A549 (cell line): Measurements from ENCODE around the gene ZNF619. TPM values are rescaled to one million over a fixed set of nuclear protein-coding genes. Genes with fewer than 3 reads are reported as not detected.
A peak's percentile ranks its signal among the peaks of the same experiment; 100 is the strongest.

Source experiments
- ATAC-seq, 2 experiments: fragments of 200-7000 bp in 1 of 2; fragments of >200 bp in 1 of 2; cut with Nextera tagmentation in 1 of 2; cut with Tn5 transposase in 1 of 2; 3 replicates each; pipeline versions ENCODE4 v1.8.0 to v1.9.1; 2018 to 2020; ENCODE audit warnings: mild to moderate bottlenecking in 1 of 2, moderate library complexity in 1 of 2
- CTCF ChIA-PET: fragments of 300-600 bp; sonication (Branson Sonifier 250); formaldehyde crosslinking; extraction: SDS; loops from one replicate; lab custom pipeline; 2021; ENCODE audit warnings: antibody characterized with exemption, inconsistent platforms; lab: Yijun Ruan, JAX
- POLR2A ChIA-PET: fragments of 350-600 bp; formaldehyde crosslinking; extraction: SDS; loops from one replicate; lab custom pipeline; 2021; ENCODE audit warnings: antibody characterized with exemption, inconsistent platforms; lab: Yijun Ruan, JAX
- DNase-seq, 2 experiments: peaks; one replicate each; pipeline versions ENCODE4 v3.0.0 to v3.0.0-alpha.2; 2011 to 2016; ENCODE audit warnings: low read depth in 1 of 2, low spot score in 1 of 2
- FAIRE-seq: peaks from 2 replicates; lab custom pipeline; 2011; peaks lifted over from hg19 to GRCh38; lab: Jason Lieb, UNC
- H3K27ac ChIP-seq, 2 experiments: fragments of >200 bp; sonication (Bioruptor Twin); formaldehyde crosslinking; 3 replicates each; pipeline ENCODE4 v1.5.1; 2016 to 2017
- H3K4me1 ChIP-seq: fragments of >200 bp; sonication (Bioruptor Twin); formaldehyde crosslinking; 3 replicates; pipeline ENCODE4 v1.6.1; 2016
- H3K4me2 ChIP-seq: fragments of >200 bp; sonication (Bioruptor Twin); formaldehyde crosslinking; 3 replicates; pipeline ENCODE4 v1.6.1; 2016
- H3K4me3 ChIP-seq: fragments of >200 bp; sonication (Bioruptor Twin); formaldehyde crosslinking; 3 replicates; pipeline ENCODE4 v1.5.1; 2016
- H3K9me3 ChIP-seq: fragments of >200 bp; sonication (Bioruptor Twin); formaldehyde crosslinking; 3 replicates; pipeline ENCODE4 v1.6.1; 2016
- ATOH8 ChIP-seq: fragments of 250-450 bp; sonication (Bioruptor Pico); IDR thresholded peaks from 2 replicates; pipeline ENCODE4 v1.5.0; 2020; ENCODE audit warnings: low read depth, mild to moderate bottlenecking, moderate library complexity
- CBX2 ChIP-seq: fragments of 200-600 bp; sonication (generic); IDR thresholded peaks from 2 replicates; pipeline ENCODE4 v1.6.1; 2016; ENCODE audit warnings: low read depth, mild to moderate bottlenecking, borderline replicate concordance
- CBX8 ChIP-seq: fragments of 200-600 bp; sonication (generic); IDR thresholded peaks from 2 replicates; pipeline ENCODE4 v1.6.1; 2016
- CTCF ChIP-seq: fragments of >200 bp; sonication (Bioruptor Twin); formaldehyde crosslinking; IDR thresholded peaks from 3 replicates; pipeline ENCODE4 v1.5.1; 2016
- EHMT2 ChIP-seq: fragments of 200-600 bp; sonication (generic); IDR thresholded peaks from 2 replicates; pipeline ENCODE4 v1.6.1; 2016; ENCODE audit warnings: antibody characterized with exemption, low read depth, mild to moderate bottlenecking, moderate library complexity
- EP300 ChIP-seq, 2 experiments: fragments of >200 bp; sonication (Bioruptor Twin); formaldehyde crosslinking; IDR thresholded peaks; 2 replicates in 1 of 2; 3 replicates in 1 of 2; pipeline ENCODE4 v1.6.1; 2016 to 2017
- ESRRA ChIP-seq: fragments of 150-350 bp; IDR thresholded peaks from 2 replicates; pipeline ENCODE4 v1.6.1; 2014; ENCODE audit warnings: mild to moderate bottlenecking, low read length, borderline replicate concordance
- FOSB ChIP-seq: fragments of 250-450 bp; sonication (Bioruptor Pico); IDR thresholded peaks from 2 replicates; pipeline ENCODE4 v1.5.0; 2020; ENCODE audit warnings: mild to moderate bottlenecking, moderate library complexity
- FOSL2 ChIP-seq, 2 experiments: fragments of 450-650 bp in 1 of 2; fragments of >200 bp in 1 of 2; sonication (Bioruptor Twin) in 1 of 2; formaldehyde crosslinking; IDR thresholded peaks; 2 replicates each; pipeline versions ENCODE4 v1.5.0 to v1.6.1; 2016 to 2020; ENCODE audit warnings: mild to moderate bottlenecking in 1 of 2, moderate library complexity in 1 of 2
- FOXS1 ChIP-seq: fragments of 250-450 bp; sonication (Bioruptor Pico); IDR thresholded peaks from 2 replicates; pipeline ENCODE4 v1.5.0; 2020; ENCODE audit warnings: mild to moderate bottlenecking, moderate library complexity
- GATA3 ChIP-seq: IDR thresholded peaks from 2 replicates; pipeline ENCODE4 v1.6.1; 2012; ENCODE audit warnings: borderline replicate concordance
- HDAC2 ChIP-seq: fragments of 200-600 bp; sonication (generic); IDR thresholded peaks from 2 replicates; pipeline ENCODE4 v1.6.1; 2016
- HES2 ChIP-seq: fragments of >200 bp; sonication (Bioruptor Twin); formaldehyde crosslinking; IDR thresholded peaks from 2 replicates; pipeline ENCODE4 v1.6.1; 2016
- HOXA7 ChIP-seq: fragments of 250-450 bp; sonication (Bioruptor Pico); IDR thresholded peaks from 2 replicates; pipeline ENCODE4 v1.5.0; 2020; ENCODE audit warnings: mild to moderate bottlenecking, moderate library complexity
- JUN ChIP-seq, 2 experiments: fragments of >200 bp; sonication (Bioruptor Twin); formaldehyde crosslinking; IDR thresholded peaks; 2 replicates in 1 of 2; 3 replicates in 1 of 2; pipeline ENCODE4 v1.6.1; 2016 to 2017
- KDM1A ChIP-seq: fragments of 200-600 bp; sonication (generic); IDR thresholded peaks from 2 replicates; pipeline ENCODE4 v1.6.1; 2016; ENCODE audit warnings: low read depth, mild to moderate bottlenecking
- KDM5A ChIP-seq: fragments of 200-600 bp; sonication (generic); IDR thresholded peaks from 2 replicates; pipeline ENCODE4 v1.6.1; 2016; ENCODE audit warnings: antibody characterized with exemption, mild to moderate bottlenecking
- MAX ChIP-seq: IDR thresholded peaks from 2 replicates; pipeline ENCODE4 v1.6.1; 2012
- MAZ ChIP-seq: fragments of 150-350 bp; IDR thresholded peaks from 2 replicates; pipeline ENCODE4 v1.6.1; 2014; ENCODE audit warnings: antibody characterized with exemption, low read depth, low read length, borderline replicate concordance
- MYC ChIP-seq: IDR thresholded peaks from 2 replicates; pipeline ENCODE4 v1.6.1; 2012; ENCODE audit warnings: mild to moderate bottlenecking, inconsistent platforms, low read length, improper control_type of control experiment, borderline replicate concordance
- NFE2L2 ChIP-seq: fragments of 150-350 bp; conservative IDR thresholded peaks from 2 replicates; pipeline ENCODE4 v1.6.1; 2014; ENCODE audit warnings: low read length
- NR3C1 ChIP-seq: fragments of >200 bp; sonication (Bioruptor Twin); formaldehyde crosslinking; IDR thresholded peaks from 3 replicates; pipeline ENCODE4 v1.6.1; 2017
- PHF8 ChIP-seq: fragments of 200-600 bp; sonication (generic); IDR thresholded peaks from 2 replicates; pipeline ENCODE4 v1.6.1; 2016; ENCODE audit warnings: low read depth, mild to moderate bottlenecking, antibody characterized with exemption, moderate library complexity, borderline replicate concordance
- POLR2A ChIP-seq: IDR thresholded peaks from 2 replicates; pipeline ENCODE4 v1.6.1; 2012; ENCODE audit warnings: mild to moderate bottlenecking, low read length
- POLR2AphosphoS2 ChIP-seq: conservative IDR thresholded peaks from 2 replicates; pipeline ENCODE4 v1.6.1; 2012; ENCODE audit warnings: low read length, improper control_type of control experiment, inconsistent platforms
- RNF2 ChIP-seq: fragments of 200-600 bp; sonication (generic); IDR thresholded peaks from 2 replicates; pipeline ENCODE4 v1.6.1; 2016; ENCODE audit warnings: low read depth, mild to moderate bottlenecking, antibody characterized with exemption, moderate library complexity, borderline replicate concordance
- SMC3 ChIP-seq: fragments of >200 bp; sonication (Bioruptor Twin); formaldehyde crosslinking; IDR thresholded peaks from 3 replicates; pipeline ENCODE4 v1.6.1; 2018; ENCODE audit warnings: inconsistent platforms
- SREBF2 ChIP-seq: fragments of 450-650 bp; IDR thresholded peaks from 2 replicates; pipeline ENCODE4 v1.6.1; 2014; ENCODE audit warnings: mild to moderate bottlenecking, moderate library complexity
- TFCP2L1 ChIP-seq: fragments of 250-450 bp; sonication (Bioruptor Pico); IDR thresholded peaks from 2 replicates; pipeline ENCODE4 v1.5.0; 2021; ENCODE audit warnings: mild to moderate bottlenecking
- TP53 ChIP-seq: fragments of 250-450 bp; sonication (Bioruptor Pico); IDR thresholded peaks from 2 replicates; pipeline ENCODE4 v1.5.0; 2021; ENCODE audit warnings: mild to moderate bottlenecking, moderate library complexity
- ZC3H11A ChIP-seq: fragments of 450-650 bp; IDR thresholded peaks from 2 replicates; pipeline ENCODE4 v1.6.1; 2014; ENCODE audit warnings: antibody characterized with exemption, mild to moderate bottlenecking
- ZNF302 ChIP-seq: fragments of 250-450 bp; sonication (Bioruptor Pico); IDR thresholded peaks from 2 replicates; pipeline ENCODE4 v1.9.0; 2021; ENCODE audit warnings: inconsistent platforms, mild to moderate bottlenecking, moderate library complexity
- ZSCAN20 ChIP-seq: fragments of 250-450 bp; sonication (Bioruptor Pico); IDR thresholded peaks from 2 replicates; pipeline ENCODE4 v1.8.0; 2022; ENCODE audit warnings: mild to moderate bottlenecking, moderate library complexity
- WGBS: methylation state at CpG from one replicate; pipeline ENCODE4 v1.1.6; 2017; ENCODE audit errors: missing lambda C conversion rate; 5-methylcytosine and 5-hydroxymethylcytosine counted together
- polyA plus RNA-seq, 4 experiments: library from polyadenylated mRNA; depleted of rRNA in 3 of 4; stranded (reverse); fragments of >200 nt; fragmentation: RNase III in 1 of 4; extraction: RNeasy Plus Mini Kit Qiagen cat#74134 plus additional on column Dnase treatment in 1 of 4; gene quantifications; 2 replicates in 3 of 4; 3 replicates in 1 of 4; pipeline ENCODE4 v1.2.3, GENCODE V29; 2011 to 2017

ZNF619 gene
- polyA plus RNA-seq, 2 of the 4 experiments (the other 2 are of a cell fraction): 2.2 to 4.1 TPM

GRCh38 chr3:40504636-40505430, 27.9 kb downstream of the ZNF619 start:
- peak in 1 of 2 experiments; percentile 58 for DNase-seq
- WGBS: 82% methylated on average over 5 of the region's 5 CpGs
- ChIA-PET CTCF (interaction anchor here (0.6 to 1.6 kb wide), 4 partner anchors 10 to 176 kb away, joined by 3 to 5 read pairs (median 3); no protein-coding TSS in a partner anchor), POLR2A (interaction anchor here (1.2 to 2.2 kb wide), 3 partner anchors 10 to 28 kb away, joined by 3 to 11 read pairs (median 5); partner anchors contain the start of genes ZNF619 and ZNF621)
- no peak for FAIRE-seq
- Histone ChIP-seq H3K4me3 (peak overlapping the region; percentile 63; the same call in 2 of the 3 replicates), H3K9me3 (no peaks in the 10 kb centered on the region), H3K4me2 (peak overlapping the region; percentile 87), H3K4me1 (peaks cover 13% of the 10 kb centered on the region; the same call in 2 of the 3 replicates), H3K27ac (peak overlapping the region in 1 of 2 experiments; percentile 91; a peak in 3 of 6 replicates)
- ATAC-seq: peak; percentile 7 to 20; a peak in 1 of 6 replicates
- TF ChIP-seq ATOH8: no peak
- no peak for TF ChIP-seq PHF8
- no peak for TF ChIP-seq KDM5A
- no peak for TF ChIP-seq FOSL2 (IDR thresholded peaks at IDR 0.05)
- peak; percentile 55 for TF ChIP-seq FOSL2 (CRISPR knock-in tag; IDR thresholded peaks at IDR 0.05)
- TF ChIP-seq ZNF302 (CRISPR knock-in tag): no peak
- no peak for TF ChIP-seq MAX
- TF ChIP-seq SMC3: no peak
- TF ChIP-seq MYC: no peak

- peak; percentile 62 to 86 for DNase-seq
- TF ChIP-seq MAX: peak; percentile 71
- no peak for TF ChIP-seq NFE2L2
- no peak for TF ChIP-seq RNF2
- no peak for TF ChIP-seq TFCP2L1 (CRISPR knock-in tag)
- TF ChIP-seq EP300 (IDR thresholded peaks at IDR 0.05): no peak
- no peak for TF ChIP-seq ZNF302 (CRISPR knock-in tag)
- TF ChIP-seq CTCF: no peak
- no peak for TF ChIP-seq HOXA7 (CRISPR knock-in tag)
- no peak for TF ChIP-seq POLR2AphosphoS2
- no peak for TF ChIP-seq FOXS1 (CRISPR knock-in tag)
- TF ChIP-seq FOSB (CRISPR knock-in tag): no peak
- no peak for TF ChIP-seq CBX8
- TF ChIP-seq ESRRA: no peak
- no peak for TF ChIP-seq SREBF2
- 0 out of 2 replicates have a peak, but pooled peaks have one; percentile 29 for TF ChIP-seq KDM1A
- TF ChIP-seq JUN (IDR thresholded peaks at IDR 0.05): peak in 1 of 2 experiments; percentile 68; a peak in 3 of 5 replicates
- no peak for TF ChIP-seq ZC3H11A
- TF ChIP-seq ZSCAN20: no peak
- peak; percentile 32; the same call in 1 of the 2 replicates for TF ChIP-seq POLR2A
- TF ChIP-seq FOSL2 (IDR thresholded peaks at IDR 0.05): no peak
- TF ChIP-seq FOSL2 (CRISPR knock-in tag; IDR thresholded peaks at IDR 0.05): no peak
- TF ChIP-seq GATA3: no peak
- no peak for TF ChIP-seq EHMT2
- no peak for TF ChIP-seq NR3C1
- no peak for TF ChIP-seq TP53 (CRISPR knock-in tag)
- TF ChIP-seq HDAC2: no peak
- TF ChIP-seq HES2: no peak
- TF ChIP-seq MAZ: no peak
- TF ChIP-seq CBX2: no peak
Observed at GRCh38 chr3:40505599-40506462, 28.9 kb downstream of the ZNF619 start, which contains the start of gene ZNF620. TSS of gene ZNF620 (plus strand) at chr3:40506039. CDS start at chr3:40506353, 314 bp downstream.

More at GRCh38 chr3:40505599-40506462, 28.9 kb downstream of the ZNF619 start, which contains the start of gene ZNF620:
- Histone ChIP-seq H3K4me2 (peak within 1 kb of the TSS; percentile 87), H3K4me3 (peak within 1 kb of the TSS; percentile 63), H3K9me3 (no peaks in the 10 kb centered on the region), H3K4me1 (peaks cover 13% of the 10 kb centered on the region; the same call in 2 of the 3 replicates), H3K27ac (peak within 1 kb of the TSS; percentile 63 to 91)
- ChIA-PET POLR2A (interaction anchor here (0.8 to 2.2 kb wide), 7 partner anchors 9 to 49 kb away, joined by 3 to 11 read pairs (median 4); partner anchors contain the start of genes RPL14, ZNF619 and ZNF621), CTCF (interaction anchor here (0.6 to 1.6 kb wide), 5 partner anchors 9 to 177 kb away, joined by 3 to 5 read pairs (median 3); no protein-coding TSS in a partner anchor)
- no peak for FAIRE-seq
- WGBS: 11% methylated on average over 21 of the region's 44 CpGs
- peak; percentile 95 for ATAC-seq
